GM12873 (cell line): ENCODE data around the gene SLC35F1.

Experiments
- CTCF ChIP-seq: IDR thresholded peaks from 2 replicates; pipeline ENCODE4 v1.5.1; 2012; ENCODE audit warnings: low read depth, mild to moderate bottlenecking, moderate library complexity, low read length, control low read depth; ENCODE audit not compliant: insufficient read depth; ENCODE audit errors: missing control alignments

SLC35F1 gene

GRCh38 chr6:118240878-118241528, 333.9 kb downstream of the SLC35F1 start:
- TF ChIP-seq CTCF: no peak

- TF ChIP-seq CTCF: no peak
Observed at GRCh38 chr6:118246406-118246805, 339.3 kb downstream of the SLC35F1 start.

- TF ChIP-seq CTCF: no peak
Observed at GRCh38 chr6:118248171-118248570, 341.1 kb downstream of the SLC35F1 start.

GRCh38 chr6:118249680-118250079, 342.6 kb downstream of the SLC35F1 start:
- TF ChIP-seq CTCF: no peak

DNA sequence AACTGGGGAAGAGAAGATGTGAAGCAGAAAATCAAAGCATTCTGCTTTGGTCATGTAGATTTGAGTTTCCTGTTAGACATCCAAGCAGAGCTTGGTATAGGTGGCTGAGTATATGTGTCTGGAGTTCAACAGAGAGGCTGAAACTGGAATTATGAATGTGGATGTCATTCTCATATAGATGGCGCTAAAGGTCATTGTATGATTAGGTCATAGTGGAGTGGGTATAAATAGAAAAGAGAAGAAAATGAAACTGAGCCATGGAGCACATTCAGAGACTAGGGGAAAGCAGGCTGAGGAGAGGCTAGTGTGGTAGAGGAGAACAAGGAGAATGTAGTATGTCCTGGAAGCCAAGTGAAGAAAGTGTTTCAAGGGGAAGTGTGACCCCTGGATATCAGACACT, 345.4 kb downstream of the SLC35F1 start:
- TF ChIP-seq CTCF: peak; percentile 16

DNA sequence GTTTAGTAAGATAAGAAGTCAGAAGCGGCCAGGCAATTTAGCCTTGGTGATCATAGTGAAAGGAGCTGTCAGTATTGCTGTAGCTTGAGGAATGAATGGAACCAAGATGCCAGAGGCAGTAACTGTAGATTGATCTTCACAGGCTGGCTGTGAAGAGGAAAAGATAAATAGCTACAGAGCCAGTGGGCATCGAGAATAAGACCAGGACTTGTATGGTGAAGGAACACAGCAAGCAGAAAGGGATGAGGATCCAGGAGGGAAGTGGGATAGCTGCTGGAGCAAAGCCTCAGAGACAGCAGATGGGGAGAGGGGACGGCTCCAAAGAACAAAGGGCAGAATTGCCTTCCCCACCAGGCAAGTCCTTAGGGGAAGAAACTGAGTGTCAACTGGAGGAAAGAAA, 346.7 kb downstream of the SLC35F1 start:
- no peak for TF ChIP-seq CTCF

DNA sequence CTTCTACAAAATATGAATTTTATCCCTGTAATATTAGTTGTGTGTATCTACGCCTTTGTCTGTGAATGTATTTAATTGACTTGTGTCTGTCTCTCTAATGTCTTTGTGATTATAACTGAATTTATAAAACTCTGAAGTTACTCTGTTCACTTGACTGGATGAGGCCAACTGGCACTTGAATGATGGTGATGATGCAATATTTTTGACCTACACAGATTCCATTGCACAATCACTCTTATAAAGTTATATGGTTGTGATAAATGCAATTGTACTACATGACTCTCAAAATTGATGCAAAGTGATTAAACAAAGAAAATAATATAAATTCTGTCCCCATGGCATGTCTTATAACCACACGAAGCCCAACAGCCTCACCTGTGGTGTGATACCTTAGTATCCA, 353.8 kb downstream of the SLC35F1 start:
- TF ChIP-seq CTCF: no peak
